Activated B cell treated with CpG ODN at 0.5 μM for 24 hours (primary cell): ENCODE data around the gene WWC1. TPM values are rescaled to one million over a fixed set of nuclear protein-coding genes. Genes with fewer than 3 reads are reported as not detected.

ENCODE experiments used
- ATAC-seq: fragments of 200-7000 bp; cut with Tn5 transposase; one replicate; pipeline ENCODE4 v1.10.0; 2021; ENCODE audit warnings: low read depth, mild to moderate bottlenecking, moderate library complexity
- CTCF ChIA-PET: fragments of 350-600 bp; sonication (Branson Sonifier 250); formaldehyde crosslinking; loops from one replicate; lab custom pipeline; 2021; ENCODE audit warnings: antibody characterized with exemption; lab: Charles Lee
- POLR2A ChIA-PET: fragments of 350-600 bp; sonication (Branson Sonifier 250); formaldehyde crosslinking; loops from one replicate; lab custom pipeline; 2021; ENCODE audit warnings: antibody characterized with exemption; lab: Charles Lee
- DNase-seq: peaks from one replicate; pipeline ENCODE4 v3.0.0; 2022
- H3K27ac Mint-ChIP-seq: one replicate; pipeline ENCODE4 v1.8.0; 2020; ENCODE audit warnings: mixed read lengths
- H3K27me3 Mint-ChIP-seq: one replicate; pipeline ENCODE4 v1.8.0; 2021; ENCODE audit warnings: mixed read lengths
- H3K36me3 Mint-ChIP-seq: one replicate; pipeline ENCODE4 v1.8.0; 2021; ENCODE audit warnings: low read depth, mixed read lengths
- H3K4me1 Mint-ChIP-seq: one replicate; pipeline ENCODE4 v1.8.0; 2021; ENCODE audit warnings: mixed read lengths
- H3K4me3 Mint-ChIP-seq: one replicate; pipeline ENCODE4 v1.8.0; 2020; ENCODE audit warnings: mild to moderate bottlenecking, mixed read lengths
- H3K9me3 Mint-ChIP-seq: one replicate; pipeline ENCODE4 v1.8.0; 2020; ENCODE audit warnings: mixed read lengths
- intact Hi-C: fragments of 100-400 bp; cut with micrococcal nuclease; formaldehyde crosslinking; loops from one replicate; pipeline ENCODE4 v1.15.1; 2024
- total RNA-seq: library from RNA; stranded (reverse); gene quantifications from 2 replicates; pipeline ENCODE4 v1.2.3, GENCODE V29; 2022
- TF ChIP-seq, protein P1 (sequence below): fragments of 200-600 bp; IDR thresholded peaks from one replicate; pipeline ENCODE4 v1.8.0; 2022; ENCODE audit warnings: antibody characterized with exemption, mild to moderate bottlenecking

Gene WWC1
- total RNA-seq, 1 donor from 2014 or later = 2.0 TPM

DNA sequence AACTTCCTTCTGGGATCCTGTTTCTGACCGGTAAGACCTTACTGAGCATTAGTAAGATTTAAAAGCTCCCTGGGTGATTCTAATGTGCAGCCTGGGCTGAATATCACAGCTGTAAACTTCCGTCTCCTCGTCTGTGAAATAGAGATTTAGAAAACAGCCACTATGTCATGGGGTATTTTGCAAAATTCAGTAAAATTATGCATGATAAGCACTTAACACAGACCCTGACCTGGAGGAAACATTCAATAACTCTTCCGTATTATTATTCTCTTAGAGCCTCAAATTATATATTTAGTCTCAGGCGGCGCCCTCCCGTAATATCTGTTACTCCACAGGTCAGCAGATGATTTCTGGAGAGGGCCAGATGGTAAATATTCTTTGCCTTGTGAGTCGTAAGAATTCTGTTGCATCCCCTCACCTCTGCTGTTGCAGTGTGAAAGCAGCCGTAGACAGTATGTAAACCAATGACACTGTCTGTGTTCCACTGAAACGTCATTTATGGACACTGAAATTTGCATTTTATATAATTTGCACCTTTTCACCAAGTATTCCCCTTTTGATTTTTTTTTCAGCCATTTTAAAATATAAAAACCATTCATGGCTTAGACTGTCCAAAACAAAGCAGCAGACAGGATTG is 155.7 kb downstream of the WWC1 start:
- TF ChIP-seq, protein P1, sequence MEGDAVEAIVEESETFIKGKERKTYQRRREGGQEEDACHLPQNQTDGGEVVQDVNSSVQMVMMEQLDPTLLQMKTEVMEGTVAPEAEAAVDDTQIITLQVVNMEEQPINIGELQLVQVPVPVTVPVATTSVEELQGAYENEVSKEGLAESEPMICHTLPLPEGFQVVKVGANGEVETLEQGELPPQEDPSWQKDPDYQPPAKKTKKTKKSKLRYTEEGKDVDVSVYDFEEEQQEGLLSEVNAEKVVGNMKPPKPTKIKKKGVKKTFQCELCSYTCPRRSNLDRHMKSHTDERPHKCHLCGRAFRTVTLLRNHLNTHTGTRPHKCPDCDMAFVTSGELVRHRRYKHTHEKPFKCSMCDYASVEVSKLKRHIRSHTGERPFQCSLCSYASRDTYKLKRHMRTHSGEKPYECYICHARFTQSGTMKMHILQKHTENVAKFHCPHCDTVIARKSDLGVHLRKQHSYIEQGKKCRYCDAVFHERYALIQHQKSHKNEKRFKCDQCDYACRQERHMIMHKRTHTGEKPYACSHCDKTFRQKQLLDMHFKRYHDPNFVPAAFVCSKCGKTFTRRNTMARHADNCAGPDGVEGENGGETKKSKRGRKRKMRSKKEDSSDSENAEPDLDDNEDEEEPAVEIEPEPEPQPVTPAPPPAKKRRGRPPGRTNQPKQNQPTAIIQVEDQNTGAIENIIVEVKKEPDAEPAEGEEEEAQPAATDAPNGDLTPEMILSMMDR = no peak
- Mint-ChIP-seq H3K9me3 (no peaks in the 10 kb centered on the region), H3K4me3 (no peak overlapping the region), H3K4me1 (no peaks in the 10 kb centered on the region), H3K27ac (no peak overlapping the region), H3K36me3 (no peaks in the 10 kb centered on the region), H3K27me3 (no peaks in the 10 kb centered on the region)
- intact Hi-C loops = no loop called here
- POLR2A ChIA-PET = no interaction called here
- CTCF ChIA-PET = no interaction called here
- ATAC-seq (no peak), DNase-seq (no peak)

DNA sequence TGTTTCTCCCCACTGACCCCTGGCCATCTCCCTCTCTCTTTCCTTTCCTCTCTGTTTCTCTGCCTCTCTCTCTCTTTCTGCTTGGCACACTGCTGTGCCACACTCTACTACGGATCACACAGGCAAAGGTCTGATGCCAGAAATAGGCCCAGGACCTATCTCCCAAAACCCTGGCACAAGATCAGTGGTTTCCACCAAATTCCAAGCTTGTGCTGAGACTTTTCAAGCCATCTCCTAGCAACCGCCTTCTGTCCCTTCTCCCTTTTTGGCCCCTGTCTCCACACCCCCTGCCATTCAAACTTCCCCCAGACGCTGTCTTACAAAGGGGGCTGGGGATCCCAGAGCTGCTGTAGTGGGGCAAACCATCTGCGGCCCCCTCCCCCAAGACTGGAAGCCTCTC is 156.4 kb downstream of the WWC1 start:
- no peak for DNase-seq
- Mint-ChIP-seq H3K36me3 (no peaks in the 10 kb centered on the region), H3K9me3 (no peaks in the 10 kb centered on the region), H3K27me3 (no peaks in the 10 kb centered on the region), H3K4me3 (no peak overlapping the region), H3K27ac (no peak overlapping the region), H3K4me1 (no peaks in the 10 kb centered on the region)
- TF ChIP-seq, protein P1 = no peak
- ATAC-seq = no peak
- ChIA-PET CTCF (no interaction called here), POLR2A (no interaction called here)
- intact Hi-C loops = no loop called here

DNA sequence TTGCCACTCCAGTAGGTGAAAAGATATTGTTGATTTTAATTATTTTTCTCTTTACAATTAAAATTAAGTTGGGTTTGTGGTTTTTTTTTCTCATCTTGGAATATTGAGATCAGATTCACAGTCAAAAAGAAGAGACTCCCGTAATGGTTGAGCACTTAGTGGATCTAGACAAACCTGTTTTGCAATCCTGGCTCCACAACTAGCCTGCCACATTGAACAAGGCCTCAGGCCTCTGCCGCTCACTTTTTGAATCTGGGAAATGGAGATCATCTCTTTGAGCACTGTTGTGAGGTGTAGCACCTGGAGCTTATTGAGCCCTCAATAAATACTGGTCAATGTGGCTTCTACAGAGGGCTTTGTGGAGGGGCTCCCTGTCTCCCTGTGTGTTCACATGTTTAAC is 157.7 kb downstream of the WWC1 start:
- no peaks in the 10 kb centered on the region for H3K4me1 Mint-ChIP-seq
- TF ChIP-seq, protein P1 = no peak
- intact Hi-C loops = no loop called here
- DNase-seq (no peak), ATAC-seq (no peak)
- no peak overlapping the region for H3K27ac Mint-ChIP-seq
- H3K9me3 Mint-ChIP-seq = no peaks in the 10 kb centered on the region
- POLR2A ChIA-PET = no interaction called here
- no peaks in the 10 kb centered on the region for H3K27me3 Mint-ChIP-seq
- CTCF ChIA-PET = no interaction called here
- H3K4me3 Mint-ChIP-seq = no peak overlapping the region
- H3K36me3 Mint-ChIP-seq = no peaks in the 10 kb centered on the region

DNA sequence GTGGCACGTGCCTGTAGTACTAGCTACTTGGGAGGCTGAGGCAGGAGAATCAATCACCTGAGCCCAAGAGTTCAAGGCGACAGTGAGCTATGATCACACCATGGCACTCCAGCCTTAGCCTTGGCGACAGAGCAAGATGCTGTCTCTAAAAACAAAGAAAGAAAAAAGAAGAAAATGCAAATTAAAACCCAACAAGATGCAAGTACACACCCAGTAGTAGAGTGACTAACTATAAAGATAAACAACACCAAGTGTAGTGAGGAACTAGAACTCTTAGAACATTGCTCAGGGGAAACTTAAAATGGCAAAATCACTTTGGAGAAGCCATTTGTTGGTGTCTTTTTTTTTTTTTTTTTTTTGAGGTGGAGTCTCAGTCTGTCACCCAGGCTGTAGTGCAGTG is 160.1 kb downstream of the WWC1 start:
- intact Hi-C loops = no loop called here
- Mint-ChIP-seq H3K4me3 (no peak overlapping the region), H3K36me3 (no peaks in the 10 kb centered on the region), H3K27ac (no peak overlapping the region), H3K27me3 (no peaks in the 10 kb centered on the region), H3K4me1 (no peaks in the 10 kb centered on the region), H3K9me3 (no peaks in the 10 kb centered on the region)
- POLR2A ChIA-PET = no interaction called here
- no peak for DNase-seq
- ATAC-seq = no peak
- CTCF ChIA-PET = no interaction called here
- TF ChIP-seq, protein P1 = no peak

DNA sequence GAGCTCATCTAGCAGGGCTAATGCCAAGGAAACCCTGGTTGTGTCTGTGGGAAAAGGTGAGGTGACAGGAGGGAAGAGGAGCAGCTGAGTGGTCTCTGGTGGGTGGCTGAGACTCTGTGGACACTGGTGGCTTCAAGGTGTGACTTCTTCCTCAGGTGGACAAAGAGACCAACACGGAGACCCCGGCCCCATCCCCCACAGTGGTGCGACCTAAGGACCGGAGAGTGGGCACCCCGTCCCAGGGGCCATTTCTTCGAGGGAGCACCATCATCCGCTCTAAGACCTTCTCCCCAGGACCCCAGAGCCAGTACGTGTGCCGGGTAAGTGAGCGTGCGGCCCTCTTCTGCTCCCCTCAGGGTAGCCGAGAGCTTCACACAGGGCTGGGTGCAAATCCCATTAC is 163.8 kb downstream of the WWC1 start:
- TF ChIP-seq, protein P1 = no peak
- Mint-ChIP-seq H3K4me3 (no peak overlapping the region), H3K9me3 (peaks cover 3% of the 10 kb centered on the region), H3K4me1 (no peaks in the 10 kb centered on the region), H3K27ac (no peak overlapping the region), H3K27me3 (no peaks in the 10 kb centered on the region), H3K36me3 (peaks cover 4% of the 10 kb centered on the region)
- intact Hi-C loops = no loop called here
- DNase-seq (no peak), ATAC-seq (no peak)
- ChIA-PET CTCF (no interaction called here), POLR2A (no interaction called here)
